Glutamatergic neuron (in vitro differentiated cells): ENCODE measurements around the gene FOXD2. TPM values are rescaled to one million over a fixed set of nuclear protein-coding genes. Genes with fewer than 3 reads are reported as not detected.

Experiments
- DNase-seq: peaks from one replicate; pipeline ENCODE4 v3.0.0; 2022
- H3K27ac Mint-ChIP-seq: one replicate; pipeline ENCODE4 v1.8.0; 2020; ENCODE audit warnings: mild to moderate bottlenecking, mixed read lengths, inconsistent platforms; ENCODE audit not compliant: unreplicated experiment
- H3K27me3 Mint-ChIP-seq: one replicate; pipeline ENCODE4 v1.8.0; 2020; ENCODE audit warnings: mild to moderate bottlenecking, moderate library complexity, mixed read lengths, inconsistent platforms; ENCODE audit not compliant: unreplicated experiment
- H3K36me3 Mint-ChIP-seq: one replicate; pipeline ENCODE4 v1.8.0; 2020; ENCODE audit warnings: mild to moderate bottlenecking, mixed read lengths, inconsistent platforms; ENCODE audit not compliant: unreplicated experiment
- H3K4me1 Mint-ChIP-seq: one replicate; pipeline ENCODE4 v1.8.0; 2020; ENCODE audit warnings: mild to moderate bottlenecking, low read depth, mixed read lengths, inconsistent platforms; ENCODE audit not compliant: unreplicated experiment
- H3K4me3 Mint-ChIP-seq: one replicate; pipeline ENCODE4 v1.8.0; 2020; ENCODE audit warnings: mild to moderate bottlenecking, mixed read lengths, inconsistent platforms; ENCODE audit not compliant: unreplicated experiment
- H3K9me3 Mint-ChIP-seq: one replicate; pipeline ENCODE4 v1.8.0; 2020; ENCODE audit warnings: mild to moderate bottlenecking, moderate library complexity, mixed read lengths, inconsistent platforms; ENCODE audit not compliant: unreplicated experiment
- total RNA-seq: library from RNA; stranded (reverse); fragmentation: NEBNext Ultra II Directional; extraction: Animal tissue kit (Norgen Biotek cat#: 25700); gene quantifications from one replicate; pipeline ENCODE4 v1.2.1, GENCODE V29; 2021; ENCODE audit not compliant: unreplicated experiment
- TF ChIP-seq, protein P1 (sequence below): fragments of 200-600 bp; sonication (generic); IDR thresholded peaks from one replicate; pipeline ENCODE4 v1.5.0; 2021; ENCODE audit not compliant: partially characterized antibody, unreplicated experiment

FOXD2 gene
- total RNA-seq, 1 donor from 2014 or later: not detected

DNA sequence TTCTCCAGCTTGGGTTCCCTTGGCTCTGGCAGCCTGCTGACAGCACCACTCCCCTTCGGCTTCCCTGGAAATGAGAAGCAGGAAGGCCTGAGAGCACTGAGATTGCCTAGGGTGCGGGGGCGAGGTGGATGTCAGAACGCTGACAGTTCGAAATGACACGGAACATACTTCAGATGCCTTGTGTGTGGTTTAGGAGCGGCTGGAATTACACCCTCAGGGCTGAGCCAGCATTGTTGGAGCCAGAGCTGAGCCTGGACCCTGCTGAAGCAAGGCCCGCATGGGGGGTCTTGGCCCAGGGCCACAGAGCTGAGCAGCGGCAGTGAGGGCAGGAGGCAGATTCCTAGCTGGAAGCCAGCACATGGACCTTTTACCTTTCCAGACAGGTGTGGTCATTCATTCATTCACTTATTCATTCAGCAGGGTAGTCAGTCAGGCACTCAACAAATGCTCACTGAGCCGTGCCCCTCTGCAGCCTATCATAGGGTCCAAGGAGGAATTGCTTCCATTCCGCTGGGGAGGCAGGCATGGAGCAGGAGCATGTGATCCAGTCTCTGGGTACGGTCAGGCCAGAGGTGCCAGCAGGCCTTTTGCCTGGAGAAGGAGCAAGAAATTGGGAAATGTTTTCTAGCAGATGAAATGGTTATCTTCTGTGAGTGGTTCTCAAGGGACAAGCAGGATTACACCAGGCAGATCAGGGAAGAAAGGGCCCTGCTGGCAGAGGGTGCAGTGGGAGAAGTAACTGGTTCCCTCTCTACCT, 28.4 kb upstream of the FOXD2 start:
- no peak overlapping the region for H3K4me3 Mint-ChIP-seq
- H3K9me3 Mint-ChIP-seq: no peaks in the 10 kb centered on the region
- H3K4me1 Mint-ChIP-seq: no peaks in the 10 kb centered on the region
- no peak for DNase-seq
- no peak overlapping the region for H3K27ac Mint-ChIP-seq
- peaks cover 14% of the 10 kb centered on the region for H3K27me3 Mint-ChIP-seq
- H3K36me3 Mint-ChIP-seq: peaks cover 6% of the 10 kb centered on the region
- TF ChIP-seq, protein P1, sequence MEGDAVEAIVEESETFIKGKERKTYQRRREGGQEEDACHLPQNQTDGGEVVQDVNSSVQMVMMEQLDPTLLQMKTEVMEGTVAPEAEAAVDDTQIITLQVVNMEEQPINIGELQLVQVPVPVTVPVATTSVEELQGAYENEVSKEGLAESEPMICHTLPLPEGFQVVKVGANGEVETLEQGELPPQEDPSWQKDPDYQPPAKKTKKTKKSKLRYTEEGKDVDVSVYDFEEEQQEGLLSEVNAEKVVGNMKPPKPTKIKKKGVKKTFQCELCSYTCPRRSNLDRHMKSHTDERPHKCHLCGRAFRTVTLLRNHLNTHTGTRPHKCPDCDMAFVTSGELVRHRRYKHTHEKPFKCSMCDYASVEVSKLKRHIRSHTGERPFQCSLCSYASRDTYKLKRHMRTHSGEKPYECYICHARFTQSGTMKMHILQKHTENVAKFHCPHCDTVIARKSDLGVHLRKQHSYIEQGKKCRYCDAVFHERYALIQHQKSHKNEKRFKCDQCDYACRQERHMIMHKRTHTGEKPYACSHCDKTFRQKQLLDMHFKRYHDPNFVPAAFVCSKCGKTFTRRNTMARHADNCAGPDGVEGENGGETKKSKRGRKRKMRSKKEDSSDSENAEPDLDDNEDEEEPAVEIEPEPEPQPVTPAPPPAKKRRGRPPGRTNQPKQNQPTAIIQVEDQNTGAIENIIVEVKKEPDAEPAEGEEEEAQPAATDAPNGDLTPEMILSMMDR: no peak

DNA sequence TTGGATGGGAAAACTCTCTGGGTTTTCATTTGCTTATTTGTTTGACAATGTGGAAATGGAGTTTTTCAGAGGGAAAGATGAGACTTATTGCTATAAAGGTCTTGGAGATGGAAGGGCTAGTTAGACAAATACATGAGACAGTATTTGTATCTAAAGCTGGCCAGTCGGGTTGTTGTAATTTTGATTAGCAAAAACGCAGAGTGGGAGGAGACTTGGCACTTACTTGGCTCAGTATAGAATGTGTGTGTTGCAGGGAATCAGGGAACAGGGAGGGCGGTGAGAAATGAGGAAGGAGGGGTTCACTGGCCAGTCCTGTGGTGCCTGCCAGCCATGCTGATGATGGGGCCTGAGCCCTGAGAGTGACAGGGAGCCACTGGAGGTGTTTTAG, 27.8 kb upstream of the FOXD2 start:
- Mint-ChIP-seq H3K36me3 (peaks cover 6% of the 10 kb centered on the region), H3K27ac (no peak overlapping the region), H3K4me3 (no peak overlapping the region), H3K4me1 (no peaks in the 10 kb centered on the region), H3K27me3 (peaks cover 14% of the 10 kb centered on the region), H3K9me3 (no peaks in the 10 kb centered on the region)
- TF ChIP-seq, protein P1: no peak
- DNase-seq: no peak

DNA sequence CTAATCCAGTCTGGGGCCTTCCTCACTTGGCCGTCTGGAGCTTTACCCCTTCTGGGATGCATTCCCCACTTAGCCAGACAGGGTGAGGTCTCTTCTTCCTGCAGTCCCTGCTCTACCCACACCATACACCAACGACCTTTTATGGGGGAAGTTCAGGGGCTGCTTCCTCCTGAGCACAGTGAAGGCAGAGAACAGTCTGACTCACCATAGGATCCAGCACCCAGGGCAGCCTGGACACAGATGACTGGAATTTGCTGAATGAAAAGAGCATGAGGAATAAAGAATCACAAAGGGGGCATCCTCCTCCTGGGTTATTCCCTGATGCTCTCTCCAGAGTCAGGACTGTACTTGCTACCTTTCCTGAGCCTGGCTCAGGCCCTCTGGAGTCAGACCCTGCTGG, 26.4 kb upstream of the FOXD2 start:
- Mint-ChIP-seq H3K4me3 (no peak overlapping the region), H3K27me3 (peaks cover 18% of the 10 kb centered on the region), H3K4me1 (no peaks in the 10 kb centered on the region), H3K36me3 (peaks cover 6% of the 10 kb centered on the region), H3K27ac (no peak overlapping the region), H3K9me3 (peaks cover 2% of the 10 kb centered on the region)
- TF ChIP-seq, protein P1: no peak
- no peak for DNase-seq

DNA sequence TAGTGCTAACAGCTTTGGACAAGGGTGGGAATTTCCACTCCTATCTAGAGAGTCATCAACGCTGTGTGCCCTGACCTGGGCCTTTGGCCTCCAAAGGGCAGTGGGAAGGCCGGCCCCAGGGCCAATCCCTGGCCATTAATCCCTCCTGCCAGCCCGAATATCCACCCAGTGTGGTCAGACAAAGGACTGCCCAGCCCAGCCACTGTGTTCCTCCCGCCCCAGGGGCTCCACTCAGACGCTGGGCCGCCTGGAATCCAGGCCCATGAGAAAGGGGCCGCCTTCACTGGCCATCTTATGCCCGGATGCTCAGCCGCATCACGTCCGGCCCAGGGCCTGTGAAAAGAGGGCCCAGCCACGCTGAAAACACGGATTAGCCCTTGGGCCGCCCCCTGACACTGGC, 25.4 kb upstream of the FOXD2 start:
- Mint-ChIP-seq H3K4me1 (no peaks in the 10 kb centered on the region), H3K27me3 (peaks cover 20% of the 10 kb centered on the region), H3K36me3 (peaks cover 6% of the 10 kb centered on the region), H3K27ac (no peak overlapping the region), H3K4me3 (no peak overlapping the region), H3K9me3 (peaks cover 2% of the 10 kb centered on the region)
- DNase-seq: no peak
- TF ChIP-seq, protein P1: no peak

DNA sequence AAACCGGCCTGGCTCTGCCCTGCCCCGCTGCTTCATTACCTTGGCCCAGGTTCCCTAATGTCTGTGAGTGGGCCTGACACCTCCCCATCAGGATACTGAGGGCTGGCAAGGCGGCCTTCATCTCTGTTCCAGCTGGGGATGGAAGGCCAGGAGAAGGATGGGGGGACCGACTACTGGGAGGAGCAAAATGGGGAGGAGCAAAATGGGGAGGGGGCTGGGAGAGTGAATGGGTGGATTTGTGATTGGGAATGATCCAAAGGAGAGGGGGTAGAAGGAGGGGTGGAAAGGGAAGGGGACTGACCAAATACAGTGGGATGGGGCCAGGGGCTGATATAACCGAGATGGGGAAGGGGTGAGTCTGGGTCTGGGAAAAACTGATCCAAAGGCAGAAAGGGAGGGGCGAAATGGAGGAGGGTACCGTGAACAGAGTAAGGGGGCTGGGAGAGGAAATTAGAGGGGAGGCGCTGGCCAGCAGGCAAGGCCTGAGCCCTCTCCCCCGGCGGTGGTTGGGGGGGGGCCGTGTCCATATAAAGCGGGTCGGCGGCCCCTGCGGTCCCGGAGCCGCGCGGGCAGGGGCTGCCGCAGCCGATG, 22.0 kb upstream of the FOXD2 start, which contains the start of gene FOXE3:
Gene FOXE3 (plus strand): TSS at position 558 of the 591 bp plus-strand sequence. CDS start 31 bp downstream, at position 589.
- H3K27ac Mint-ChIP-seq: no peak within 1 kb of the TSS
- H3K4me1 Mint-ChIP-seq: no peaks in the 10 kb centered on the region
- peaks cover 8% of the 10 kb centered on the region for H3K9me3 Mint-ChIP-seq
- TF ChIP-seq, protein P1: no peak
- H3K27me3 Mint-ChIP-seq: peaks cover 26% of the 10 kb centered on the region
- no peak for DNase-seq
- H3K4me3 Mint-ChIP-seq: peak within 1 kb of the TSS; percentile 68
- H3K36me3 Mint-ChIP-seq: peaks cover 4% of the 10 kb centered on the region
